Kidney epithelial cell (primary cell): ENCODE results near the gene ATF4. TPM values are rescaled to one million over a fixed set of nuclear protein-coding genes. Genes with fewer than 3 reads are reported as not detected.
A peak's percentile ranks its signal among the peaks of the same experiment; 100 is the strongest.

ENCODE experiments used
- DNase-seq: peaks from one replicate; pipeline ENCODE4 v3.0.0-alpha.2; 2010; ENCODE audit warnings: low read depth
- H3K27me3 ChIP-seq: 2 replicates; pipeline ENCODE4 v1.6.0; 2011; ENCODE audit warnings: low read length; ENCODE audit not compliant: control insufficient read depth, insufficient read depth
- H3K36me3 ChIP-seq: 2 replicates; pipeline ENCODE4 v1.5.1; 2011; ENCODE audit warnings: low read length; ENCODE audit not compliant: control insufficient read depth, insufficient read depth
- H3K4me3 ChIP-seq: 2 replicates; pipeline ENCODE4 v1.5.1; 2011; ENCODE audit warnings: low read depth, mild to moderate bottlenecking, control low read depth, low read length
- CTCF ChIP-seq: IDR thresholded peaks from 2 replicates; pipeline ENCODE4 v1.5.1; 2011; ENCODE audit warnings: mild to moderate bottlenecking, moderate library complexity, low read length, control low read depth, inconsistent platforms; ENCODE audit not compliant: insufficient read depth, poor library complexity, severe bottlenecking
- total RNA-seq: library from RNA; depleted of rRNA; stranded (reverse); fragments of >200 nt; gene quantifications from 2 replicates; pipeline ENCODE4 v1.2.3, GENCODE V29; 2015

Gene ATF4
- total RNA-seq, 1 donor from 2014 or later, result 763 TPM

GRCh38 chr22:39558950-39559349 lies 38.6 kb downstream of the ATF4 start:
- no peaks in the 10 kb centered on the region for H3K36me3 ChIP-seq
- peaks cover 75% of the 10 kb centered on the region for H3K27me3 ChIP-seq
- no peak for TF ChIP-seq CTCF
- no peak overlapping the region for H3K4me3 ChIP-seq
- DNase-seq, result no peak

- H3K27me3 ChIP-seq, result peaks cover 75% of the 10 kb centered on the region
These were observed 39.2 kb downstream of the ATF4 start for GRCh38 chr22:39559456-39560105.

DNA sequence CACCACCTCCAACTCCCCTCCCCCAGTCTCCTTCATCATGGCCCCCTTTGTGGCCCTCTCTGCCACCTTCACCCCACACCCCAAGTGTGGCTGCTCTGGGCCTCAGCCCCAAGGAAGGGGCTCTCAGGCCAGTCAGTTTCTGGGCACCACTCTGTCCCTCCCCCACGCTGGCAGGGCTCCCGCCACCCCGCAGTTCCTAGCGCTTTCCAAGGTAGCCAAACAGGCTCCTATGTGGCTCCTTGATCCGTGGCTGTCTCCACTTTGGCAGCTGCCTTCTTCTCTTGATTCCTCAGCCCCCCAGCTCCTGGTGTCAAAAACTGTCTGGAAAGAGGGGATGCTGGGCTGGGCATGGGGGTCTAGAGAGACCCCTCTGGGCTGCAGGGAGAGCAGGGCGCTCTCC lies 39.8 kb downstream of the ATF4 start:
- no peak for TF ChIP-seq CTCF
- DNase-seq, result no peak
- H3K36me3 ChIP-seq, result no peaks in the 10 kb centered on the region
- no peak overlapping the region for H3K4me3 ChIP-seq
- H3K27me3 ChIP-seq, result peaks cover 75% of the 10 kb centered on the region

More at GRCh38 chr22:39559456-39560105, 39.2 kb downstream of the ATF4 start:
- no peak overlapping the region for H3K4me3 ChIP-seq
- no peak for DNase-seq
- no peaks in the 10 kb centered on the region for H3K36me3 ChIP-seq
- TF ChIP-seq CTCF, result peak; percentile 66

DNA sequence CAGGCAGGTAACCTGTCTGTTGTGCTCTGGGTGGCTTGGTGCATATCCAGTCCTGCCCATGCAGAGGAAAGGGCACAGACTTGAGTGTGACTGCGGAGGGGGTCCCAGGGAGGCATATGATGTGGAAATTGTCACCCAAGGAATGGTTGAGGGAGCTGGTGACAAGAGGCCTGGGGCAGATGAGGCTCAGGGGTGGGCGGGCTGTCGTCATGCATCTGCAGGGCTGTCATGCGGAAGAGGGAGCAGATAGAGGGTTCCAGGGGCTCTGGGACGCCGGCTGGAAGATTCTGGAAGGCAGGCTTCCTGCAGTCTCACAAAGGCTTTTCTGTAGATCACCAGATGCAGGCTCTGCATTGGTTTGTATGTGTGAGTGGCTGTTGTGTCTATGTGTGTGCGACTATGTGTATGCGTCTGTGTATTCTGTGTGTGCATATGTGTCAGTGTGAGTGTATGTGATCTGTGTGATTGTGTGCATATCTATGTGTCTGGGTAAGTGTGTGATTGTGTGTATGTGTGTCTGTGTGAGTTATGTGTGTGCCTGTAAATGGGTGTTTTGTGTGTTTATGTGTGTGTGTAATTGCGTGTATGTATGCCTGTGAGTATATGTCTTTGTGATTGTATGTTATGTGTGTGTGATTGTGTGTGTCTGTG lies 42.6 kb downstream of the ATF4 start:
- H3K36me3 ChIP-seq, result no peaks in the 10 kb centered on the region
- no peak for TF ChIP-seq CTCF

DNA sequence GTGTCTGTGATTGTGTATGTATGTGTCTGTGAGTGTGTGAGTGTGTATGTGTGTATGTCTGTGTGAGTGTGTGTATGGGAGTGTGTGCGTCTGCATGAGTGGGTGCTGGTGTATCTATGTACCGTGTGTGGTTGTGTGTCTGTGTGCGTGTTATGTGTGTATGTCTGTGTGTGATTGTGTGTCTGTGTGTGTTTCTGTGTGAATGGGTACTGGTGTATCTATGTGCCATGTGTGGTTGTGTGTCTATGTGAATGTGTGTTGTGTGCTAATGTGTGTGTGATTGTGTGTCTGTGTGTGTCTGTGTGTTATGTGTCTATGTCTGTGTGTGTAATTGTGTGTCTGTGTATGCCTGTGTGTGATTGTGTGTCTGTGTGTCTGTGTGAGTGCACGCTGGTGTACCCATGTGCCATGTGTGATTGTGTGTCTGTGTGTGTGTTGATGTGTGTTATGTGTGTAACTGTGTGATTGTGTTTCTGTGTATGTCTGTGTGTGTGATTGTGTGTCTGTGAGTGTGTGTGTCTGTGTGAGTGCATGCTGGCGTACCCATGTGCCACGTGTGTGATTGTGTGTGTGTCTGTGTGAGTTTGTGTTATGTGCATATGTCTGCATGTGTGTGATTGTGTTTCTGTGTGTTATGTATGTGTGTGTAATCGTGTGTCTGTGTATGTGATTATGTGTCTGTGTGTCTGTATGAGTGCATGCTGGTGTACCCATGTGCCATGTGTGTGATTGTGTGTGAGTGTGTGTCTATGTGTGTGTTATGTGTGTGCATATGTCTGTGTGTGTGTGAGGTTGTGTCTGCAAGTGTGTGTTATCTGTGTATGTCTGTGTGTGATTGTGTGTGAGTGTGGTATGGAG lies 43.4 kb downstream of the ATF4 start:
- no peak for TF ChIP-seq CTCF
- no peaks in the 10 kb centered on the region for H3K36me3 ChIP-seq
- peaks cover 48% of the 10 kb centered on the region for H3K27me3 ChIP-seq
- DNase-seq, result no peak
- no peak overlapping the region for H3K4me3 ChIP-seq

More for the DNA sequence above, 42.6 kb downstream of the ATF4 start:
- no peak overlapping the region for H3K4me3 ChIP-seq
- DNase-seq, result no peak
- H3K27me3 ChIP-seq, result peaks cover 56% of the 10 kb centered on the region
